ENCODE measurements around the gene SOX30. TPM values are rescaled to one million over a fixed set of nuclear protein-coding genes. Genes with fewer than 3 reads are reported as not detected.

Gene SOX30
- total and polyA plus RNA-seq, 2 donors (not counting 1 experiment from before 2014, with no cell fraction given), result 0.21 to 0.49 TPM

- intact Hi-C loops (cut with micrococcal nuclease), result no loop called here
- ChIA-PET CTCF (interaction anchor here (1.5 kb wide), 1 partner anchor 62 kb away, joined by 3 read pairs; no protein-coding TSS in a partner anchor), POLR2A (interaction anchor here (1.5 kb wide), 1 partner anchor 8 kb away, joined by 4 read pairs; no protein-coding TSS in a partner anchor)
- Histone ChIP-seq H3K9me3 (ENCODE audit: control extremely low read depth in 1 of 3, control insufficient read depth in 2 of 3, insufficient read depth in 1 of 3, low read length in 2 of 3) (peaks cover 4 to 30% (median 6%) of the 10 kb centered on the region in 3 donors), H2AFZ (ENCODE audit: insufficient read depth, low read depth, low read length, poor library complexity, severe bottlenecking) (no peak overlapping the region), H3K79me2 (ENCODE audit: control insufficient read depth, insufficient read depth, low read length) (no peaks in the 10 kb centered on the region), H3K4me2 (replicated peaks; ENCODE audit: low read depth, low read length, poor library complexity, severe bottlenecking) (no peak overlapping the region), H4K20me1 (ENCODE audit: control insufficient read depth, insufficient read depth, low read length, poor library complexity, severe bottlenecking) (no peaks in the 10 kb centered on the region), H3K27ac (ENCODE audit: low read length in 2 of 2) (no peak overlapping the region), H3K27me3 (replicated peaks in 1 of 4; ENCODE audit: control extremely low read depth in 1 of 4, control insufficient read depth in 3 of 4, insufficient read depth in 4 of 4, low read length in 3 of 4) (no peaks in the 10 kb centered on the region), H3K9ac (ENCODE audit: low read length) (no peak overlapping the region), H3K36me3 (replicated peaks in 1 of 2; ENCODE audit: control extremely low read depth in 1 of 2, control insufficient read depth in 1 of 2, extremely low read depth in 1 of 2, insufficient read depth in 2 of 2, low read length in 1 of 2) (peaks cover 0 to 10% of the 10 kb centered on the region in 2 experiments), H3K4me3 (ENCODE audit: control extremely low read depth in 1 of 5, extremely low read depth in 1 of 5, insufficient read depth in 1 of 5, low read depth in 2 of 5, low read length in 4 of 5) (no peak overlapping the region), H3K4me1 (ENCODE audit: control insufficient read depth in 2 of 2, insufficient read depth in 2 of 2, low read length in 2 of 2) (peaks cover 5 to 8% of the 10 kb centered on the region in 2 donors)
- Mint-ChIP-seq H3K27me3 (no peaks in the 10 kb centered on the region), H3K4me3 (no peak overlapping the region), H3K9me3 (ENCODE audit: insufficient read depth) (peaks cover 4% of the 10 kb centered on the region), H3K27ac (no peak overlapping the region), H3K4me1 (peaks cover 13% of the 10 kb centered on the region)
- WGBS (ENCODE audit: insufficient coverage), result 100% methylated on average over 1 of the region's 1 CpG
- DNase-seq (no peak), ATAC-seq (ENCODE audit: low read depth) (no peak)
- TF ChIP-seq EZH2 (IDR thresholded peaks at IDR 0.05; ENCODE audit: borderline replicate concordance, insufficient read depth, low read depth, low read length, poor library complexity, severe bottlenecking) (no peak), CTCF (IDR thresholded peaks at IDR 0.05) (no peak)
Measured at GRCh38 chr5:157658893-157659292, 6.7 kb upstream of the SOX30 start.

- CTCF ChIA-PET, result interaction anchor here (1.5 kb wide), 1 partner anchor 61 kb away, joined by 3 read pairs; no protein-coding TSS in a partner anchor
- WGBS (ENCODE audit: insufficient coverage), result no CpG with 5 or more reads among the region's 2 CpGs
- Histone ChIP-seq H2AFZ (ENCODE audit: insufficient read depth, low read depth, low read length, poor library complexity, severe bottlenecking) (no peak overlapping the region), H3K4me2 (replicated peaks; ENCODE audit: low read depth, low read length, poor library complexity, severe bottlenecking) (no peak overlapping the region), H3K4me3 (ENCODE audit: control extremely low read depth in 1 of 5, extremely low read depth in 1 of 5, insufficient read depth in 1 of 5, low read depth in 2 of 5, low read length in 4 of 5) (no peak overlapping the region), H4K20me1 (ENCODE audit: control insufficient read depth, insufficient read depth, low read length, poor library complexity, severe bottlenecking) (no peaks in the 10 kb centered on the region), H3K36me3 (replicated peaks in 1 of 2; ENCODE audit: control extremely low read depth in 1 of 2, control insufficient read depth in 1 of 2, extremely low read depth in 1 of 2, insufficient read depth in 2 of 2, low read length in 1 of 2) (peaks cover 0 to 10% of the 10 kb centered on the region in 2 experiments), H3K27me3 (replicated peaks in 1 of 4; ENCODE audit: control extremely low read depth in 1 of 4, control insufficient read depth in 3 of 4, insufficient read depth in 4 of 4, low read length in 3 of 4) (no peaks in the 10 kb centered on the region), H3K4me1 (ENCODE audit: control insufficient read depth in 2 of 2, insufficient read depth in 2 of 2, low read length in 2 of 2) (peaks cover 5% of the 10 kb centered on the region in 2 donors), H3K9me3 (ENCODE audit: control extremely low read depth in 1 of 3, control insufficient read depth in 2 of 3, insufficient read depth in 1 of 3, low read length in 2 of 3) (peaks cover 4 to 31% (median 10%) of the 10 kb centered on the region in 3 donors), H3K27ac (ENCODE audit: low read length in 2 of 2) (no peak overlapping the region), H3K79me2 (ENCODE audit: control insufficient read depth, insufficient read depth, low read length) (peaks cover 7% of the 10 kb centered on the region), H3K9ac (ENCODE audit: low read length) (no peak overlapping the region)
- POLR2A ChIA-PET, result no interaction called here
- Mint-ChIP-seq H3K27ac (no peak overlapping the region), H3K9me3 (ENCODE audit: insufficient read depth) (peaks cover 9% of the 10 kb centered on the region), H3K4me3 (no peak overlapping the region), H3K4me1 (peaks cover 10% of the 10 kb centered on the region), H3K27me3 (no peaks in the 10 kb centered on the region)
- no peak for ATAC-seq (ENCODE audit: low read depth)
- intact Hi-C loops (cut with micrococcal nuclease), result no loop called here
- no peak for DNase-seq
- TF ChIP-seq EZH2 (IDR thresholded peaks at IDR 0.05; ENCODE audit: borderline replicate concordance, insufficient read depth, low read depth, low read length, poor library complexity, severe bottlenecking) (no peak), CTCF (IDR thresholded peaks at IDR 0.05) (no peak)
Measured at GRCh38 chr5:157657516-157657915, 5.3 kb upstream of the SOX30 start.
